Stimulated activated CD4-positive, alpha-beta T cell treated with anti-CD3 and anti-CD28 coated beads, Interleukin-2, amount 100 ng/mL, for 4 hours (primary cell): ENCODE results near the gene ZC3H18.

Experiments
- DNase-seq: peaks from one replicate; pipeline ENCODE4 v3.0.0-alpha.2; 2020; ENCODE audit warnings: low read depth

The ZC3H18 gene

DNA sequence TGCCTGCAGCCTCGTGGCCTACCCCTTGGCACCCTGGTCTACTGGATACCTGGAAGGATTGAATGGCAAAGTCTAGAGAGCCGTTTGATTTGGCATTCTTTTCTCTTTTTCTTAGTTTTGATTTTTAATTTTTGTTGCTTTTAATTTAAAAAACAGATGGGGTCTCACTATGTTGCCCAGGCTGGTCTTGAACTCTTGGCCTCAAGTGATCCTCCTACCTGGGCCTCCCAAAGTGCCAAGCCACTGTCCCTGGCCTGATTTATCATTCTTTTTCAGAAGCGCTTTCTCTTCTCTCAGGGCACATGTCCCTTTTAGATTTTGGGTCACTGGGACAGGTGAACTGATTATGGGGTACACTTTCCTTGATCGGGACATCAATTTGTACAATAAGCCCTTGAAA lies 10.8 kb downstream of the ZC3H18 start:
- no peak for DNase-seq

DNA sequence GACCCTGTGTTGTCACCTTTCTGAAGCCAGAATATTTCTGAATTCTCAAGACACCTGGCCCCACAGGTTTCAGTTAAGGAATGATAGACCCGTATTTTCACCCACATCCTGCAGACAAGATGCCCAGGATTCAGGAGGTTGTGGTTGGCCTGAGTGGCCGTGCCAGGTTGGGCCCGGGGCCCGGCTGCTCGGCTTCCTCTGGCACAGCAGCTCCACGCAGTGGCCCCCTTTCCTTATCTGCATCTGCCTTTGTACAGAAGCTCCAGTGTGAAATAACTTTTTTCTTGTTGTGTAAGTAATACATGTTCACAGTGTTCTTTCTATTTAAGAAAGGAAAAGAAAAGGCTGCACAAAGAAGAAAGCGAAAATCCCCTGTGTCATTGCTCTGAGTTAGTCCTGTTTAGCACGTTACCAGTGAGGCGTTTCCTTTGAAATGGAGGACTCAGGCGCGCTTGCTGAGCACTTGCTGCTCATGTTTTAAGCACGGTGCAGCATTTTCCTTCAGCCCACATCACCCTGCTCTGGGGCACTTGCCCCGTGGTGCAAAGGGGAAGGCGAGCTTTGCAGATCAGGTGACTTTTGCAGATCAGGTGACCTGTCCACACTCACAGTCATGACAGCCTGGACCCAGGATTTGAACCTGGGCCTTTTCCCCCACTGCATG lies 12.8 kb downstream of the ZC3H18 start:
- no peak for DNase-seq

DNA sequence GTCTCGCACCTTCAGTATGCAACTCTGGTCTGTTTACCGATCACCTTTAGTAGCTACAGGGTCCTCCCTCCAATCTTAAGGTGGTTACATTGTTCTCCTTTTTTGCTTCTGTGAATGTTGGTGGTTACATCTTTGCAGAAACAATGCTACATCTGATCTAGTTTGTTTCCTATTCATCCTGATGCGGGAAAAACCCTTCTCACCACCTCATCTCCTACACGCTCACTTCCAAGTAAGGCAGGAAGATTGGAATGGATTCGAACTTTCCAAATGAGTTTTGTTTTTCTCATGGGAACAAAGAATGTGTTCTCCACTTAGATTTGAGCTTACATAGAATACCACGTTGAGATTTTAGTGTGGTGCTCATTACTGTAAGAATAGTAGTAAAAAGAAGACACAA lies 14.5 kb downstream of the ZC3H18 start:
- DNase-seq, result no peak

DNA sequence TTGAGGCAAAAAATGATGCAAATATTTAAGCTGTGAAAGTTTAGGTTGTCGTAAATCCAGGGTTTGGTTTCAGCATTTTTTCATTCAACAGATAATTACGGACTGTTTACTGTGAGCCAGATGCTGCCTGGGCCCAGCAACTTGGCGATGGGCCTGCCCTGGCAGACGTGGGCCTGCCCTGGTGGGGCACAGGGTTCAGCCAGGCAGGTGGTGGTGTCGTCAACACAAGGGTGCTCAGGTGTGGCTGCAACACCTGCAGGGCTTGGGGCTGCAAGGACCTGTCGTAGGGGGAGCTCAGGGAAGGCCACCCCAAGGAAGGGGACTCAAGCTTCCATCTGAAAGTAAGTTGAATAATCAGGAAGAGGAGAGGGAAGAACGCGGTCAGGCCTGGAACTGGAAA lies 15.1 kb downstream of the ZC3H18 start:
- DNase-seq, result no peak

DNA sequence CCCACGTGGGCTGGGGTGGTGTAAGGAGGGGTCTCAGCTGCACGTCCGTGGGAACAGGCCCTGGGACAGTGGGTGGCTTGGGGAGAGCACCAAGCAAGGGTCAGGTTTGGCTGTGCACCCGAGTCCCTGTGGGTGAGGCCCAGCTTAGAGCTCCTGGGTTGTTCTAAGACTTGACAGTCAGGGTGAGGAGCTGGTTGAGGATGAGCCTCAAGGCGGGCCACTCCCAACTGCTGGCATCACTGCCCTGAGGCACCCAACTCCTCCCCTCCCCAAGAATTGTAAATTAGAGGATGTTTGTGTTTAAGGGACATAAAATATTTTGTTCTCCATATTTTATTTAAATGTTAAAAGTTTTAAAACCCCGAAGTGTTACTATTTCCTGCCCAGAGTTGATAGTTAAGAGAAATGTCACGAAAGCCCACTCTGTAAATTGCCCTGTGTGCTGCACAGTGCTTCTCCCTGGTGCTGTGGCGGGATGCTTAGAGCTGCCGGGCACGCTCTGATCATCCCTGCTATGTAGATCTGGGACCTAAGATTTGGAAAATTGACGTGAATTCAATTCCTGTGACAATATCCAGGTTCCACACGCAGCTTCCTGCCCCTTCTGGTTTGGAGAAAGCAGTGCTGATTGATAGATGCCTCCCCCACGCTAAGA lies 15.9 kb downstream of the ZC3H18 start:
- no peak for DNase-seq

DNA sequence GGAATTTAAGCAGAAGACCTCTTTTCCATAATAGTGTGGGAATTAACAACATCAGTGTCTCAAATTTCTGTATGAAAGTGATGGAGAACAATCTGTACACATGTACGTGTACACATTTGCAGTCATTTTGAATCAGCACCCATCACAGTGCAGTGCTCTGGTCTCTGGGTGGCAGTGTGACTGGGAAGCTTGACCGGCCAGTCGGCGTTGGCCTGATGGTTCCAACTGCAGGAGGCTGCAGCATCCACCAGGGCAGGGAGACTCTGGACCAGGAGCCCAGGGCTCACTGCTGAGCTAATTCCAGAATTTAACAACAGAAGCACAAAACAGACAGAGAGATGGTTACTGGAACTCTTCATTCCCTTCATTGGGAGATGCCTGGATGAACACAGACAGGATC lies 17.9 kb downstream of the ZC3H18 start:
- no peak for DNase-seq

DNA sequence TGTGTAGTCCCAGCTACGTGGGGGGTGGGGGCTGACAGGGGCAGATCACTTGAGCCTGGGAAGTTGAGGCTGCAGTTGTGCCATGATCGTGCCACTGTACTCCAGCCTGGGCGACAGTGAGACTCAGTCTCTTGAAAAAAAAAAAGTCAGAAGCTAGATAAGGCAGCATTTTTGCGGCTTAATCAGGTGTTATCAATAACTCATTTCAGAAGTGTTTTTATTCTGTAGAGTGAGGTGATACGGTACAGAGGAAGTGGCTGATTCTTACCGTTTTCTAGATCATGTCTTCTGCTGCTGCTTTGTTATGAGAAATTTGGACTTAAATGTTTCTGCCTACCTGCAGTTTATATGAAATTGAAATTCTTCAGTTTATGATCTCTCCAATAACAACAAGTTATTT lies 18.6 kb downstream of the ZC3H18 start:
- DNase-seq, result no peak

DNA sequence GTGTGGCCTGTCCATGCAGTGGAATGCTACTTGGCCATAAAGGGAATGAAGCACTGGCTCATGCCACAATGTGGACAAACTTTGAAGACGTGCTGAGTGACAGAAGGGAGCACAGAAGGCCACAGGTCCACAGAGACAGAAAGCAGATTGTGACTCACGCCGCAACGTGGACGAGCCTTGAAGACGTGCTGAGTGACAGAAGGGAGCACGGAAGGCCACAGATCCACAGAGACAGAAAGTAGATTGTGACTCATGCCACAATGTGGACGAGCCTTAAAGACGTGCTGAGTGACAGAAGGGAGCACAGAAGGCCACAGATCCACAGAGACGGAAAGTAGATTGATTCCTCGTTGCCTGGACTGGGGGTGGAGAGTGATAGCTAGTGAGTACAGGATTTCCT lies 19.2 kb downstream of the ZC3H18 start:
- DNase-seq, result no peak

DNA sequence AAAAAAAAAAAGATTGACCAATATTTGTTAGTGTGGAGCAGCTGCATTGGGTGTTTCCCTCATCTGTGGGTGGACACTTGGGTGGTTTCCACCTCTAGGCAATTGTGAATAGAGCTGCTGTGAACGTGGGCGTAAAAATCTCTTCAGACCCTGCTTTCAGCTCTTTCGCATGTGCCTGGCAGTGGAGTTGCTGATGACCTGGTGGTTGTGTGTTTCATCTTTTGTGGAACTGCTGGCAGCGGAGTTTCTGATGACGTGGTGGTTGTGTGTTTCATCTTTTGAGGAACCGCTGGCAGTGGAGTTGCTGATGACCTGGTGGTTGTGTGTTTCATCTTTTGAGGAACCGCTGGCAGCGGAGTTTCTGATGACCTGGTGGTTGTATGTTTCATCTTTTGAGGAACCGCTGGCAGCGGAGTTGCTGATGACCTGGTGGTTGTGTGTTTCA lies 21.4 kb downstream of the ZC3H18 start:
- DNase-seq, result peak; percentile 24

DNA sequence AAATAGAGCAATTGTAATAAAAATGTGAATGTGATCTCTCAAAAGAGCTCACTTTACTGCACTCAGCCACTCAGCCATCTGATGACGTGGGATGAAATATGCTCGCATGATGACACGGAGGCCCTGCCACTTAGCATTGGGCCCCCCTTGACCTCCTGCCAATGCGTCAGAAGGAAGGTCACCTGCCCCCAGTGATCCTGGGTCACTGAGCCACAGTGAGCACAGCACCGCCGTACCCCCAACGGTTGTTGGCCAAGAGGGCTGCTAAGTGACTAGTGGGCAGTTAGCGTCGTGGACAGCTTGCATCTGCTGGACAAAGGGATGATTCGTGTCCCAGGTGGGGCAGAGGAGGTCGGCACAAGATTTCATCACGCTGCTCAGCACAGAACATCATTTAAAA lies 22.9 kb downstream of the ZC3H18 start:
- DNase-seq, result no peak

DNA sequence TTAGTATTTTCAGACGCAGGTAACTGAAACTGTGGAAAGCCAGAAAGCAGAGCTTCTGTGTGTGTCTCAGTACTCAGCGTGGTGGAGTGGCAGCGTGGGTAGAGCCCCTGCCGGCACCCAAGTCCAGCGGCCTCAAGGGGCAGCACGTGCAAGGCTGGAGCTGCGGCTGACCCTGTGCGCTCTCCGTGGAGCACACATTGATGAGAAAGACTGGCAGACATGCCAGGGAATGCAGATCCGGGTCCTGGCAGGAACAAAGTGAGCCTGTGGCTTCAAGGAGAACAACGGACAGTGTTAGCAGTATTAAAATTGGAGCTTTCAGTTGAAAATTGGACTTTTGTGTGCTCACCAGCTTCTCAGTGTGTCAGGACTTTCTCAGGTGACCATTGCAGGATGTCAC lies 23.3 kb downstream of the ZC3H18 start:
- DNase-seq, result no peak

DNA sequence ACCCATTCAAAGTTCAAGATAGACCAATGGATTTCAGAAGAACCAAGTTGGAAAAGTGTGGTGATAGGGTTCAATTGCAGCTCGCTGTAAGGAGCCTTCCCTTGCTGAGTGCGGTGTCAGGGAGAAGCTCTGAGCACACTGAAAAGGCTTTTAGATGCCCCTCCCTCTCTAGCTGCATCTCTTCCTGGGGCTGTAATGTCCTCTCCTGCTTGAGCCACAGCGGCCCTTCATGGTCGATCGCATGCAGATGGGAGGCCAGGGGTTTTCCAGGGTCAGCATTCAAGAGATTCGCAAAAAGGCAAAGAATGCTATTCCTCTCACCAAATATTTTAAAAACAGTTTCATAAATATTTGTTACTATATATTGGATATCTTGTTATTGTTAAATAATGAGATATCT lies 23.7 kb downstream of the ZC3H18 start:
- no peak for DNase-seq

DNA sequence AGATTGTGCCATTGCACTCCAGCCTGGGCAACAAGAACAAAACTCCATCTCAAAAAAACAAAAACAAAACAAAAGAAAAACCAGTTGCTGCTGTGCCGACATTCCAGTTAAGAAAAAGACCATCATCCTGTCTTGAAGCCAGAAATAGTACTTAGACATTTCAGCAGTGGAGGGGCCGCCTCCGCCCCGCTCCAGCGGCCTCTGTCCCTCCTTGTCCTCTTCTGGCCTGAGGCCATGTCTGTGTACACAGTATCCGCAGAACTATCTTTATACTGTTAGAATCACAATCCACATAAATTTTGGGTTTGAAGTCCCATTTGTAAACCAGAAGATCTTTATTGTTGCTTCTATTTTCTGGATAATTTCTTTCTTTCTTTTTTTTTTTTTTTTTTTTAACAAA lies 24.9 kb downstream of the ZC3H18 start:
- no peak for DNase-seq

DNA sequence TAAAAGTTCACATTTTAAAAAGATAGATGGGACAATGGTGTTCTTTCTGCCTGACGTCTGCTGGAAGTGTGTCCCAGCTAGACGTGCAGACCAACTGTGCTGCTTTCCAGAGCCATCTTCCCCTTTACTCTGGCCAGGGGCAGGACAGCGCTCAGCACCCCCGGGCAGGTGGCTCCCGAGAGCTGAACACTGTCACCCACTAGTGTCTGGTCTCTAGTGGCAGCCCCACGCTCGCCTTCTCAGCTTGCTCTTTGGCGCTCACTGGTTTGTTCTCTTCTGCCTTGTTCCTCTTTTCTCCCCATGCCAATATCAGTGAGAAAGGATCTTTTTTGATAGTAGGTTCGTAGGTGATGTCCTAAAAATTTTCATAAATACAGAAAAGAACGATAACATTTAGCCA lies 25.7 kb downstream of the ZC3H18 start:
- DNase-seq, result no peak

DNA sequence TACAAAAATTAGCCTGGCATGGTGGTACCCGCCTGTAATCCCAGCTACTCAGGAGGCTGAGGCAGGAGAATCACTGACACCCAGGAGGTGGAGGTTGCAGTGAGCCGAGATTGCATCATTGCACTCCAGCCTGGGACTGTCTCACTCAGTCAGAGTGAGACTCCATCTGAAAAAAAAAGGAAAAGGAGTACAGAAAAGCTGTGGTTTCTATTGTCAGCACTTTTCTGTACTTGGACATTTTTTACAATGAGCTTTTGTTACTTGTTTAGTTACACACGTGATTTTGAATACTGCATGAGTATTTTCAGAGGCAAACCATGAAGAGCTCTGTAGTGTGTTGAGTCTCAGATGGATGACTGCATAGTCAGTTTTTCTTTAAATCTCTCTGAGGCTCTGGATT lies 26.3 kb downstream of the ZC3H18 start:
- no peak for DNase-seq

DNA sequence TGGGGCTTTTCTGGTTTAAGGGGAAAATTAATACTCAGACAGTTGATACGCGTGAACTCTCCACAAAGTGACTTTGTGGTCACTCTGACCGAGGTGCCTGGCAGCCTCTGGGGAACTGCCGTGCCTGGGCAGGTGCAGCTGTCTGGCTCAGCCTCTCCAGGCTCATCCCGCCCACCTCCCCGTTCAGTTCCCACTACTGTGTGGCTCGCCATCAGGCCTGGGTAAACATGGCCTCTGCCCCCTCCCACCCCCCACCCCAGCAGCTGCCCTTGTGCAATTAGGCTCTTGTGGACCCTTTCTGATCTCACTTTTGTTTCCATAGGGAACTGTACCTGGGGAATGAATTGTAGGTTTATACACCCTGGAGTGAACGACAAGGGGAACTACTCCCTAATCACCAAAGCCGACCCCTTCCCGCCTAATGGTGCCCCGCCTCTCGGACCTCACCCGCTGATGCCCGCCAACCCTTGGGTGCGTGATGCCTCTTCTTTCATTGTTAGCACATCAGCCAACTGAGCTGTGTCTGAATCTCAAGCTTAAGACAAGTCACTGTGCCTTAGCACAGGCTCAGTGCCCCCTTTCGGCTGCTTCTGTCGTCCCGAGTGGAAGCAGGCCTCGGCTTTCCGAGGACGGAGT lies 27.8 kb downstream of the ZC3H18 start:
- DNase-seq, result no peak

DNA sequence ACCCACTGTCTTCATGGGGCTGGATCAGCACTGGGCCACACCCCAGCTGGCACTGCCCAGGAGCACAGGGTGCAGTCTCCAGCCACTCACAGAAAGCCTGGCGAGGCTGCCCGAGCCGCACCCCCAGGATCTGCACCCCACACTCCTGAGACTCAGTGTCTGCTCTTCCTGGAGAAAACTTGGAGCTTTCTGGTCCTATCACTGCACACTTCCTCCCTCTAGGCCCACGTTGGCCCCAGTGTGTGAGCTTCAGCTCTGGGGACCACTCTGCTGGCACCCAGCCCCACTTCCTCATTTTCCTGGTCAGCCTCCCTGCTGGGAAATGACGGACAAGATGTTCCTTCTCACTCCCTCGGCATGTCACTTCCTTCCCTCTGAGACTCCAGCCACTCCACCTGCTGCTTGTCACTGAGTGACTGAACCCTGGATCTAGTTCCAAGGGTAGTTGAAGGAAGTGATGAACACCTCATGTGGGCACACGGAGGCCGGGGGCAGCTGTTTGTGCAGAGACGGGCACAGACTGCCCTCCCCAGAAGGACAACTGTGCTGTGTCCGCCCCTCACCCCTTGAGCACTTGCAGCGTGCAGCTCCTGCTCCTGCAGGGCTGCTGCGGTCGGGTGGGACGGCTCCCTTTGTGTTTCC lies 29.0 kb downstream of the ZC3H18 start:
- DNase-seq, result no peak

DNA sequence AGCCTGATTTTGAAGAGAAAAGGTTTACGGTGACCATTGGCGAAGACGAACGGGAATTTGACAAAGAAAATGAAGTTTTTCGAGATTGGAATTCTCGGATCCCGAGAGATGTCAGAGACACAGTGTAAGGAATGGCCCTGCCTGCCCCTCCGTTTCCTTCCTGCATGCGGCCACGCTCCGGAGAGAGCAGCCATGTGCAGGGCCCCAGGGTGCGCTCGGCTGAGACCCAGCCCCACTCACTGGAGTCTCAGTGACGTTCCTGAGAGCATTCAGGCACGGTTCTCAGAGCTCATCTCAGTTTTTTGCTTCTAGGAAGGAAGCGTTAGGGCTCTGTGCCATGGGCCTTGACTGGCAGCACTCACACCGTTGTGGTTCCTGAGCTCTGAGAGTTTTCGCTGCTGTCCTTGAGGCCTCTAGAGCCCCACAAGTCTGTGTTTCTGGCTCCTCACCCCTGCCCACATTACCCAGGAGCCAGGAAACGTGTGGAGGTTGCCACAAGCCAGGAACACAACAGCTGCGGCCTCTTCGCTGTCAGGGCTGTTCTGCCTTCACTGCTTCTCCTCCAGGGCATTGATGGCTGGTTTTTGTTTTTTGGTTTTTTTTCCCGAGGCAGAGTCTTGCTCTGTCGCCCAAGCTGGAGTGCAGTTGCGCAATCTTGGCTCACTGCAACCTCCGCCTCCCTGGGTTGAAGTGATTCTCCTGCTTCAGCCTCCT lies 29.8 kb downstream of the ZC3H18 start:
- DNase-seq, result no peak

DNA sequence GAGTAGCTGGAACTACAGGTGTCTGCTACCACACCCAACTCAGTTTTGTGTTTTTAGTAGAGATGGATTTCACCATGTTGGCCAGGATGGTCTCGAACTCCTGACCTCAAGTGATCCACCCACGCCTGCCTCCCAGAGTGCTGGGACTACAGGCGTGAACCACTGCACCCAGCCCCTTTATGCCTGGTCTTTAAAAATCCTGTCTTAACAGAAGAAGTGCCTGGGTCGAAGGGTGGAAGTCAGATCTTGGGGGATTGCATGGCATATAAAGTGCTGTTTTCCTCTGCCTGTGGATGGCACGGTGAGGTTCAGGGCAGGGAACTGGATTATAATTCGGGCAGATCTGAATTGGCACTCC lies 30.3 kb downstream of the ZC3H18 start:
- no peak for DNase-seq

DNA sequence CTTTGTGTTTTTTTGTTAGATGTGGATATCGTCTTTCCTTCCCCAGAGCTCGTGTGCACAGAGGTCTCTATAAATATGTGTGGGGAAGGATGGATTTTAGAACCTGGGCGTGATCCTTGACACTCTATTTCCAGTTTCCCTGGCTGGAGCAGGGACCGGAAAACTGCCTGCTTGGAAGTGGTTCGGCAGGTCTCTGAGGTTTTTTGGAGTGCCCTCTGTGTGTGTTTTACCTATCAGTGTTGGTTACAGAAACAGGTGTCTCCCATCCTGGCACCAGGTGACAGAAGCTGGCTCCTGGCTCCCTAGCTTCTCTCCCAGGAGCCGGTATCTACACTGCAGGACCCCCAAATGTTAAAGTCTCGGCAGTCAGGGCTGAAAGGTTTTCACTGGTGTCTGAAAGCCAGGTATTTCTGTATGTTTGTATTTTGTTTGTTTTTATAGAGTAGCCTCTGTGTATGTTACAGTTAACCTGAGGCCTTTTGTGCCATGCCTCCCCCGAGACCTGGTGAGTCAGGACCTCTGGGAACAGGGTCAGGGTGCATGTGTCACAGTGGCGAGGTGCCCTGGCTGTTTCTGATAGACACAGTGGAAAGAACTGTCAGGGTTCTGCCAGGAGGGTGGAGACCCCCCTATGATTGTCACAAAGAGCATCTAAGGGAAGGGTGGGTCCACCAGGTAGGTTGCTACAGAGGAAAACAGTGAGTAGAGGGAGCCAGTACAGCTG lies 31.3 kb downstream of the ZC3H18 start:
- DNase-seq, result no peak

DNA sequence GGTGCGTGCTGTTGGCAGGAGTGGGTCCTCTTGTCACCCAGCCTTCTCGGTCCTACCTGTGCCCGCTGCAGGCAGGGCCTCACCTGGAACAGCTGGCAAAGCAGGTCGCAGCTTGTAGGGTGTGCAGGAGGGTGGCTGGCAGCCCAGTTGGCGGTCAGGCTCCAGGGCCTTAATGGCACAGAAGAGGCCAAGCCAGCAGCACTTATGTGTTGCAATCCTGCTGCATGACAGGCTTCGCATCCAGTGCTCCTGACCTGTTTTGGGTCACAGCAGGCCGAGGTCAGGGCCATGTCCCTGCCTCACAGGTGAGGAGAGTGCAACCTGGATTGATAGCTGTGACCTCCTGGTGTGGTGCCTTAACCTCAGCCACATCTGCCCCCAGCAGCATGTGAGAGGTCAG lies 31.9 kb downstream of the ZC3H18 start:
- DNase-seq, result no peak
